Muscle of leg (tissue), 11 donors: ENCODE measurements around the gene FADS3. TPM values are rescaled to one million over a fixed set of nuclear protein-coding genes. Genes with fewer than 3 reads are reported as not detected.
A peak's percentile ranks its signal among the peaks of the same experiment; 100 is the strongest.

Source experiments
- DNase-seq: peaks from one replicate; pipeline ENCODE4 v3.0.0; 2013
- H3K27ac ChIP-seq: one replicate; pipeline ENCODE4 v1.5.1; 2013; ENCODE audit warnings: mild to moderate bottlenecking, low read length, control low read depth
- H3K27me3 ChIP-seq: one replicate; pipeline ENCODE4 v1.6.1; 2013; ENCODE audit warnings: low read length; ENCODE audit not compliant: control insufficient read depth, insufficient read depth
- H3K36me3 ChIP-seq: one replicate; pipeline ENCODE4 v1.6.1; 2013; ENCODE audit warnings: low read length; ENCODE audit not compliant: control insufficient read depth, insufficient read depth
- H3K4me1 ChIP-seq: one replicate; pipeline ENCODE4 v1.6.1; 2013; ENCODE audit warnings: low read length; ENCODE audit not compliant: control insufficient read depth, insufficient read depth
- H3K4me3 ChIP-seq: one replicate; pipeline ENCODE4 v1.5.1; 2013; ENCODE audit warnings: low read length, control low read depth
- H3K9me3 ChIP-seq: replicated peaks from 2 replicates; pipeline ENCODE4 v1.6.1; 2013; ENCODE audit warnings: low read depth, low read length; ENCODE audit not compliant: control insufficient read depth
- WGBS: methylation state at CpG from one replicate; pipeline ENCODE4 v1.1.5; 2013; ENCODE audit warnings: missing lambda C conversion rate; ENCODE audit not compliant: insufficient coverage; 5-methylcytosine and 5-hydroxymethylcytosine counted together
- polyA plus RNA-seq, 8 donors: library from polyadenylated mRNA; unstranded; fragments of 120-200 nt; gene quantifications; one replicate each; pipeline versions ENCODE4 v1.2.1 to v1.2.3, GENCODE V29; 2013; ENCODE audit warnings: inconsistent platforms in 1 of 8, low replicate concordance in 1 of 8; ENCODE audit not compliant: insufficient read length in 8 of 8, insufficient read depth in 1 of 8
- total RNA-seq: library from RNA; stranded (reverse); fragments of 120-200 nt; gene quantifications from one replicate; pipeline ENCODE4 v1.2.4, GENCODE V29; 2013

The FADS3 gene
- total and polyA plus RNA-seq, 9 donors: 30.5 to 43.7 (median 39.4) TPM

DNA sequence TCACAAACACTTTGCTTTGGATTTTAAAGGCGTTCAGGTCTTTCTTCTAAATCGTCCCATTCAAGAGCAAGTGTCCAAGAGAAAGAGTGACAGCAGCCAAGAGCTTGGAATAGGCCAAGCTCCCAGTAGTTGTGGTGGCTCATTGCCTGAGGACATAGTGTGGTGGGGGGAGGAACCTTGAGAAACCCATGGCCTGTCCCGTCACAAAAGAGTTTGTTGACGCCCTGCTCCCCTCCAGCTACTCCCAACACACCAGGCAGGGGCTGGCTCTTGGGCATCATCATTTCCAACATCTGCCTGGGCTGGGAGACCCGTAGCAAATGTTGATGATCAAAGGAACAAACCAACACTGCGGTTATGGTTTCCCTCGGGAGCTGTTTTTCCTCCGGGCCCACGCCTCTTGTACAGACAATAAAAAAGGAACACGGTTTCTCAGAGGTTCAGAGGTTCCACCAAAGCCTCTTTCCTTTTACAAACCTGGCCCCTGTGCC, 20.8 kb downstream of the FADS3 start:
- Histone ChIP-seq H3K4me3 (no peak overlapping the region), H3K4me1 (peaks cover 39% of the 10 kb centered on the region), H3K27me3 (no peaks in the 10 kb centered on the region), H3K9me3 (no peaks in the 10 kb centered on the region), H3K27ac (peak overlapping the region; percentile 43), H3K36me3 (peaks cover 8% of the 10 kb centered on the region)
- 0% methylated on average over 2 of the region's 10 CpGs for WGBS
- DNase-seq: peak; percentile 71

DNA sequence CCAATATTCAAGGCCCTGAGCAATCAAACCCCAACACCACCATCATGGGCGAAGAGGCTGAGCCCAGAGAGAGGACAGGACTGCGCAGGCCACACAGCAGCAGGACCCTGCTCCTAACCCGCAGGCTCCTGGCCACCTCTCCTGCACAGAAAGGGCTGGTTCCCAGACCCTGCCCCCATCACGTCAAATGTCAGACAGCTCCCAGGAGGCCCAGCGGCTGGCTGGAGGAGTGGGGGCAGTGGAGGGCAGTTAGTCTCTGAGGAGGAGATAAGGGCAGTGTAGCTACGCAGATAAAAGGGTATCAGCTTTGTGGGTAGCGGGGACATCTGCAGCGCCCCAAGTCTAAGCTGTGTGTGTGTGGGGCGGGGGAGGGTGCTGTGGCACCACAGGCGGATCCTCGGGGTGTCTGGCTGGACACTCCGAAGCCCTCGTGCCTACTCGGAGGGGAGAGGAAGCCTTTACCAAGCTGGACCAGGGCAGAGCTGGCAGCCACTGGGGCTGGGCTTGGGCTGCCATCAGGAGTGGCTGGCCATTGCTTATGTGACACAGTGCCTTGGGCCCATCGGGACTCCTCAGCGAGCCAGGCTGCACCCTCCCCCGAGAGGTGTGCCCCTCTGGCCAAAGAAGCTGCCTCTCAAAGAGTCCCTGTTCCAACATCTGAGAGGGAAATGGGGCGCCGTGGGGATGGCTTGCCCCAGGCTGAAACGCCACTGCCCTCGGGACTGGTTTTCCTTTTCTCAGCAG, 21.5 kb downstream of the FADS3 start:
- H3K36me3 ChIP-seq: peaks cover 13% of the 10 kb centered on the region
- no peak for DNase-seq
- H3K27ac ChIP-seq: no peak overlapping the region
- H3K4me1 ChIP-seq: peaks cover 34% of the 10 kb centered on the region
- H3K27me3 ChIP-seq: no peaks in the 10 kb centered on the region
- H3K9me3 ChIP-seq: no peaks in the 10 kb centered on the region
- WGBS: 66% methylated on average over 17 of the region's 21 CpGs
- no peak overlapping the region for H3K4me3 ChIP-seq

DNA sequence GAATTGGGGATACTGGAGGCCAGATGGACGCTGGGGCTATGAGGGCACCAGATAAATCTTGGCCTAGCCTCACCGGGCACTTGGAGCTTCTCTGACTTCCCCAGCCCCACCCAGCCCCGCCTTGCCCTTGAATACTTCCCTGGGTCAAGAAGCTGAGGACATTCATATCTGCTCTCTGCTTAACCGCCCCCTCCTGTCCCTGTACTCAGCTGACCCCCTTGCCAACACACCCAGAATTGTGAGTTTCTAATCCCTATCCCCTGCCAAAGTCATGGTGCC, 22.0 kb downstream of the FADS3 start:
- DNase-seq: no peak
- Histone ChIP-seq H3K27me3 (no peaks in the 10 kb centered on the region), H3K36me3 (peaks cover 15% of the 10 kb centered on the region), H3K27ac (no peak overlapping the region), H3K9me3 (no peaks in the 10 kb centered on the region), H3K4me1 (peaks cover 29% of the 10 kb centered on the region), H3K4me3 (no peak overlapping the region)
- WGBS: 69% methylated on average over 3 of the region's 4 CpGs

DNA sequence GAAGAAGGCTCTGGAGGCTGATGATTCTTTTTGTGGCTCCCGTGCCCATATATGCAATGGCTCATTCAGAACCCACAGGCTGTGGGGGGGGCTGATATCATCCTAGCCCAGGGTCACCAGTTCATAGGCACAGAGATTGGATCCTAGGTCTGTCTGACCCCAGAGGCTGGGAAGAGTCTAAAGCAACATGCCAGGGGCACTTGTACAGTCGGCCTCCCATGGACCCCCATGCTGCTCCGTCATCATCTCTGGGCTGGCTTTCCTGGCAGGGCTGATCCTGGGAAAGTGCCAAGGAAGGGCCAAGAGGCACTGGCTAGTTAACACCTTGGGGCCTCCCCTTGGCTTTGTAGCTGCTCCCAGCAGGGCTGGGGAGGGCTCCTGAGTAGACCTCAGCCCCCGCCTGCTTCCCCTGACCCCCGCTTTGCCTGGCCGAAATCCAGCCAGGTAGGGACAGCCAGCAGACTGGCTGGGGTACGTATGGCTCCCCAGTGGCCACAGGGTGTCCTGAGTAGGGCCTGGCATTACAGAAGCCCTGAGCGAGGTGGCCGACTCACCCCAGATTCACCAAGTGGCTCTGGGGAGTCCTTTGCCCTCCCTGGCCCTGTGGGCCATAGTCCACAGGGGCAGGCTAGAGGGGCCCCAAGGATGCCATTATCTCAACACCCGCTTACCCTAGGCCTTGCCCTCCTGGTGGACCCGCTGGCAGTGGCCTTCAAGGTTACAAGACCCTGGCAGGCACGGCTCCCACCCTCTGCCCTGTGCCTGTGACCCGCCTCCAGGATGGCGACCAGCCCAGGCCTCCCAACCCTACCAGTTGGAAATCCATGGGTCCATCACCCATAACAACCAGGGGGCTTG, 22.5 kb downstream of the FADS3 start:
- no peak for DNase-seq
- Histone ChIP-seq H3K4me1 (peaks cover 23% of the 10 kb centered on the region), H3K36me3 (peaks cover 19% of the 10 kb centered on the region), H3K4me3 (no peak overlapping the region), H3K27ac (no peak overlapping the region), H3K9me3 (no peaks in the 10 kb centered on the region), H3K27me3 (no peaks in the 10 kb centered on the region)
- 77% methylated on average over 10 of the region's 14 CpGs for WGBS

DNA sequence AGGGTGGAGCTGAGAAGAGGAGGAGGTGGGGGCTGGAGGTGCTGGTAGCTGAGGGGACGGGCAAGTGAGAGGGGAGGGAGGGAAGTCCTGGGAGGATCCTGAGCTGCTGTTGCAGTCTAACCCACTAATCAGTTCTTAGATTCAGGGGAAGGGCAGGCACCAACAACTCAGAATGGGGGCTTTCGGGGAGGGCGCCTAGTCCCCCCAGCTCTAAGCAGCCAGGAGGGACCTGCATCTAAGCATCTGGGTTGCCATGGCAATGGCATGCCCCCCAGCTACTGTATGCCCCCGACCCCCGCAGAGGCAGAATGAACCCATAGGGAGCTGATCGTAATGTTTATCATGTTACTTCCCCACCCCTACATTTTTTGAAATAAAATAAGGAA, 24.4 kb downstream of the FADS3 start:
- H3K4me3 ChIP-seq: no peak overlapping the region
- peaks cover 35% of the 10 kb centered on the region for H3K36me3 ChIP-seq
- DNase-seq: no peak
- peaks cover 17% of the 10 kb centered on the region for H3K4me1 ChIP-seq
- H3K27me3 ChIP-seq: no peaks in the 10 kb centered on the region
- WGBS: 92% methylated on average over 2 of the region's 6 CpGs
- H3K27ac ChIP-seq: no peak overlapping the region
- H3K9me3 ChIP-seq: no peaks in the 10 kb centered on the region

DNA sequence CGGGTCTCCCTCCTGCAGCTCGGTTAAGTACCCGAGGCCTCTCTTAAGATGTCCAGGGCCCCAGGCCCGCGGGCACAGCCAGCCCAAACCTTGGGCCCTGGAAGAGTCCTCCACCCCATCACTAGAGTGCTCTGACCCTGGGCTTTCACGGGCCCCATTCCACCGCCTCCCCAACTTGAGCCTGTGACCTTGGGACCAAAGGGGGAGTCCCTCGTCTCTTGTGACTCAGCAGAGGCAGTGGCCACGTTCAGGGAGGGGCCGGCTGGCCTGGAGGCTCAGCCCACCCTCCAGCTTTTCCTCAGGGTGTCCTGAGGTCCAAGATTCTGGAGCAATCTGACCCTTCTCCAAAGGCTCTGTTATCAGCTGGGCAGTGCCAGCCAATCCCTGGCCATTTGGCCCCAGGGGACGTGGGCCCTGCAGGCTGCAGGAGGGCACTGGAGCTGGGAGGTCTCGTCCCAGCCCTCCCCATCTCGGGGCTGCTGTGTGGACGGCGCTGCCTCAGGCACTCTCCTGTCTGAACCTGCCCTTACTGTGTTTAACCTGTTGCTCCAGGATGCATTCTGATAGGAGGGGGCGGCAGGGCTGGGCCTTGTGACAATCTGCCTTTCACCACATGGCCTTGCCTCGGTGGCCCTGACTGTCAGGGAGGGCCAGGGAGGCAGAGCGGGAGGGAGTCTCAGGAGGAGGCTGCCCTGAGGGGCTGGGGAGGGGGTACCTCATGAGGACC, 25.0 kb downstream of the FADS3 start:
- H3K9me3 ChIP-seq: no peaks in the 10 kb centered on the region
- WGBS: 81% methylated on average over 18 of the region's 18 CpGs
- H3K27ac ChIP-seq: no peak overlapping the region
- H3K27me3 ChIP-seq: no peaks in the 10 kb centered on the region
- no peak overlapping the region for H3K4me3 ChIP-seq
- no peak for DNase-seq
- H3K4me1 ChIP-seq: peaks cover 12% of the 10 kb centered on the region
- peaks cover 41% of the 10 kb centered on the region for H3K36me3 ChIP-seq

DNA sequence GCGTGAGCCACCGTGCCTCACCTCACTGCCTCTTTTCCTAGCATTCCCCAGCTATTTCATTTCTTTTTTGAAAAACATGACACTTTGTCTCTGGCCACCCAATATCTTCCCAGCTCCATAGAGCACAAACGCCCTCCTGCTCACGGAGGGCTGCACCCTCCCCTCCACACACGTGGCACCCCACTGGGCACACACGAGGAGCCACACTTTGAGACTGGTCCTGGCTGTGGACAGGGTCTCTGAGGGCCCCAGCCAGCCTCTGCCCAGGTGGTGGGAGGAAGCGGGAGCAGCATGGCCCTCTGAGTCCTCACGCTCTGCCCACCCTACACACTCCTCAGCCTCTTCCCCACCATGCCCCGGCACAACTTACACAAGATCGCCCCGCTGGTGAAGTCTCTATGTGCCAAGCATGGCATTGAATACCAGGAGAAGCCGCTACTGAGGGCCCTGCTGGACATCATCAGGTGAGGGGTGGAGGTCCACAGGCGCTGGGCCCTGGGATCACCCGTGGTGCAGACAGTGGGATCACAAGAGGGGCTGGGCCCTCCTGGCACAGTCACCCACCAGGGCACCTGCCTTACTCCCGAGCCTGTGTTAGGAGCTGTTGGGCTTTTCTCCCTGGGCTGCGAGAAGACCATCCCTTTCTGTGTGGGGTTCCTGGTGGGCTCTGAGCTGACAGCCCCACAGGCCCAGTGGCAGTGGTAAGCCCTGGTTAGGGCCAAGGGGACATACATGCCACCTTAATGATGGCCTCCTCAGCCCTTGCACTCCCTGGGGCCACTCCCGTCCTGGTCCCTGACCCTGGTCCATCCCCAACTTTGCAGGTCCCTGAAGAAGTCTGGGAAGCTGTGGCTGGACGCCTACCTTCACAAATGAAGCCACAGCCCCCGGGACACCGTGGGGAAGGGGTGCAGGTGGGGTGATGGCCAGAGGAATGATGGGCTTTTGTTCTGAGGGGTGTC, 26.2 kb downstream of the FADS3 start:
- Histone ChIP-seq H3K36me3 (peaks cover 46% of the 10 kb centered on the region), H3K4me3 (no peak overlapping the region), H3K27ac (no peak overlapping the region), H3K27me3 (no peaks in the 10 kb centered on the region), H3K4me1 (peaks cover 2% of the 10 kb centered on the region), H3K9me3 (no peaks in the 10 kb centered on the region)
- 87% methylated on average over 13 of the region's 20 CpGs for WGBS
- DNase-seq: no peak

DNA sequence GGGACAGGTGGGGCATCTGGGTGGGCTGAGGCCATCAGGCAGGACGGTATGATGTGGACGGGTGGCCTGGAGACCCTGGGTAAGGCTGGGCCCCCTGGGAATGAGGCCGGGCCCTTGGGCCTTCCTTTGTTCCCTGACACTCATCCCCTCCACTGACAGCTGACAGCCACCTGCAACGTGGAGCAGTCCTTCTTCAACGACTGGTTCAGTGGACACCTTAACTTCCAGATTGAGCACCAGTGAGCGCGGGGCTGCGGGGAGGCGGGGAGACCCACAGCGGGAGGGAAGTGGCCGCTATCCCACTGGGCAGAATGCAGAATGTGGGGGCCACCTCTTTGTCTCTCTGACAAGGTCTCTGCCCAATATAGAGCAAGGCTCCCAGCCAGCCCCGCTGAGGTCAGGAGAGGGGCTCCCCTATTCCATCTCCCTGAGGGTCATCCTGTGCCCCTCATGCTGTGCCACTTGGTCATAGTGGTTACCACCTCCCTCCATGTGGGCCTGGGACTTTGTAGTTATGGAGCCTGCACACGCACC, 27.7 kb downstream of the FADS3 start:
- Histone ChIP-seq H3K4me3 (no peak overlapping the region), H3K4me1 (peaks cover 5% of the 10 kb centered on the region), H3K27me3 (no peaks in the 10 kb centered on the region), H3K36me3 (peaks cover 56% of the 10 kb centered on the region), H3K27ac (no peak overlapping the region), H3K9me3 (no peaks in the 10 kb centered on the region)
- WGBS: 92% methylated on average over 6 of the region's 13 CpGs
- DNase-seq: no peak

DNA sequence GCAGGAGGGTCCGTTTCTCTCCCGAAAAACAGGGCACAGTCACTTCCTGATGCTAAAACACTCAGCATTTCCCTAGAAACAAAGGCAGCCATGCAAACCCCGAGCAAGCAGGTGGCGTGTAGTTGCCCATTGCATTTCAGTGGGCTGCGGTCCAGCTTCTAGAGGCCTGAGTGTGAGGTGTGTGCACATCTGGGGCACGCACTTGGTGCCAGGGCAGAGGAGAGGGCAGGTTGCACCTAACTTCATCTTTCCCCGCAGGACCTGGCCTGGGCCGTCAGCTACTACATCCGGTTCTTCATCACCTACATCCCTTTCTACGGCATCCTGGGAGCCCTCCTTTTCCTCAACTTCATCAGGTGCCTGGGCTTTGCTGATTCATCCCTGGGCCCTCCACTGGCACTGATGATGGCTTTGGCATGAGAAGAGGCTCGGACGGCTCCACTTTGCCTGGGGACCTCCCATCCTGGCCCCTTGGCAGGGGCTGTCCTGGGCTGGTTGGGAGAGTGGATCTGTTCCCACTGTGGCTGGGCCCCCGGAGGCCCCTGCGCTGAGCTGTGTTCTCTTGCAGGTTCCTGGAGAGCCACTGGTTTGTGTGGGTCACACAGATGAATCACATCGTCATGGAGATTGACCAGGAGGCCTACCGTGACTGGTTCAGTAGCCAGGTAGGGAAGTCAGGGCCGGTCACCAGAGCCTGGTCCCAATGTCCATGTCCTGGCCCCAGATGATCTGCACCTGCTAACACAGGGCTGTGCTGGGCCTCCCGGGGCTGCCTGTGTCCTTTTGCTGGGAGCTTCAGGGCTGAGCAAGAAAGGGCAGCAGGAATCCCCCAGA, 28.4 kb downstream of the FADS3 start:
- Histone ChIP-seq H3K27ac (no peak overlapping the region), H3K36me3 (peaks cover 58% of the 10 kb centered on the region), H3K9me3 (no peaks in the 10 kb centered on the region), H3K27me3 (no peaks in the 10 kb centered on the region), H3K4me3 (no peak overlapping the region), H3K4me1 (peaks cover 5% of the 10 kb centered on the region)
- WGBS: 88% methylated on average over 15 of the region's 18 CpGs
- no peak for DNase-seq
